ENCODE results near the gene SCLY. TPM values are rescaled to one million over a fixed set of nuclear protein-coding genes. Genes with fewer than 3 reads are reported as not detected.

Gene SCLY
- total RNA-seq, 3 donors from 2014 or later, result 11.2 to 19.8 (median 19.5) TPM

DNA sequence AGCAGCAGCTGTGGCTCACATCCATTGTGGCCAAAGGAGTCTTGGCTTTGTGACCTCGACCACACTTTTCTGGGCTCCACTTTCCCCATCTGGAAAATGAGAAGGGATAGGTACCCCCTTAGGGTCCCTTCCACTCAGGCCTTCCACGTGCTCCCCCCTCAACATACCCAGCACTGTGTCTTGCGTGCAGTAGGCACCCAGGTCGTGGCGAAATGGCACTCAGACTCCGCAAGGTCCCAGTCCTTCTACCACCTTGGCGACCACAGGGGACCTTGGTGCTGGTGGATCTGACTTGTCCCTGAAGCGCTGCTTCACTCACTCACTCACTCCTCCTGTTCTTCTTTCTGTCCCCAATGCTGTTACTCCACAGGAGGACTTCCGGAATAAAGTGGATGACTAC lies 19.9 kb upstream of the SCLY start:
- intact Hi-C loops (cut with DNase I, micrococcal nuclease), result no loop called here
- TF ChIP-seq CTCF (IDR thresholded peaks at IDR 0.05), result no peak
- H3K4me3 ChIP-seq, result no peak overlapping the region
- H3K9me3 ChIP-seq, result no peaks in the 10 kb centered on the region
- H3K4me1 ChIP-seq (ENCODE audit: low read depth), result no peaks in the 10 kb centered on the region
- no peak for ATAC-seq
- no peaks in the 10 kb centered on the region for H3K36me3 ChIP-seq (ENCODE audit: low read depth)
- no peak for DNase-seq

DNA sequence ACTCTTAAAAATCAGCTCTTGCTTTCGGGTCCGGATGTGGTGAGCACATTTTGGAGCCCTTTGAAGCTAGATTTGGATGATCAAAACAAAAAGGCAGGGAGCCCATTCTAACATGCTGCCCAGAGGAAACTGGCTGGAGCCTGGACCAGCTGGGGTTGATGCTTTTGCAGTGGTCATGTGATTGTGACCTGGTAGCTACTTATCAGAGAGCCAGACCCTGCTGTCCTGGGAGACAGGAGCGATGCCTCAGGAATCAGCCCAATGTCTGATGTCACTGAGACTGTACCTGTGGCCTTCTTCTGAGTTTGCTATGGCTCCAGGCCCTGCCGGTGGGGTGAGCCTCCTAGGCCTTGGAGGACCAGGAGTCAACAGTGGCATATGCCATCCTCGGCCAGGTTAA lies 18.7 kb upstream of the SCLY start:
- DNase-seq, result no peak
- no peak for TF ChIP-seq CTCF (IDR thresholded peaks at IDR 0.05)

GRCh38 chr2:238042849-238043584 lies 17.8 kb upstream of the SCLY start:
- intact Hi-C loops (cut with DNase I, micrococcal nuclease), result no loop called here
- ATAC-seq (no peak), DNase-seq (no peak)
- TF ChIP-seq CTCF (IDR thresholded peaks at IDR 0.05), result no peak
- Histone ChIP-seq H3K4me3 (no peak overlapping the region), H3K4me1 (ENCODE audit: low read depth) (no peaks in the 10 kb centered on the region), H3K36me3 (ENCODE audit: low read depth) (no peaks in the 10 kb centered on the region), H3K9me3 (no peaks in the 10 kb centered on the region)

More for the DNA sequence above, 18.7 kb upstream of the SCLY start:
- no peak overlapping the region for H3K4me3 ChIP-seq
- no peaks in the 10 kb centered on the region for H3K9me3 ChIP-seq
- H3K36me3 ChIP-seq (ENCODE audit: low read depth), result no peaks in the 10 kb centered on the region
- no peaks in the 10 kb centered on the region for H3K4me1 ChIP-seq (ENCODE audit: low read depth)
- intact Hi-C loops (cut with DNase I, micrococcal nuclease), result no loop called here
- ATAC-seq, result no peak

DNA sequence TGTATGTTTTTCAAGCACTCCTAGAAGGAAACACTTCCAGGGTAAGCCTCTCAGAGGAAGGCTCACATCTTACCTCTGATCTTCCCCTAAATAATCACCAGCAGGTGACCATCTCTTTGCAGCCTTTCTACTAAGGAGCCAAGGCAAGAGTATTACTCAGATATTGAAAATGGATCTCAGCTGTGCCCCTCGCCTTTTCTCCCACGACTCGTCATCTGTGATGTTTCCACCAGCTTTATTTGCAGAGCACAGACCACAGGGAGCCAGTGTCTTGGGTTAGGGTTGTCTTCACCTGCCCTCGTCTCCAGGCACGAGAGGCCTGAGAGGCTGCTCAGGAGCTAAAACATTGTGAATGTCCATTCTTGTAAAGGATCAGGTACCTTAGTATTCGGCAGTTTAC lies 16.9 kb upstream of the SCLY start:
- ATAC-seq, result no peak

DNA sequence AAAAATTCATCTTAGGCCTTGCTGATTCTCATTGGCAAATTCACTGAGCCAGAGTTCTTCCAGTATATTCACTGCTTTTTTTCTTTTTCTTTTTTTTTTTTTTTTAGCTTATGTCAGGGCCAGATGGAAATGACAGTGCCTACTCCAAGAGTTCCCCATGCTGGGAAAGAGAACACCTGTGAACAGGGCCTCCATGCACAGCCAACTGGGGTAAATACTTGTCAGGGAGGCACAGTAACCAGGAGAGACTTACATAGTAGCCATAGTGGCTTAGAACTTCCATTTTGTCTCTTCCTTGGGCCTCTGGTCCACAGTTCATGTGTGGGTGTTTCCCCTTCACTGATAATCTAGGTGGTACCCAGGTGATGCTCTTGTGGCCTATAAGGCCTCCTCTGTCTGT lies 15.2 kb upstream of the SCLY start:
- no peak for DNase-seq
- H3K4me1 ChIP-seq (ENCODE audit: low read depth), result no peaks in the 10 kb centered on the region

More for the DNA sequence above, 16.9 kb upstream of the SCLY start:
- no peaks in the 10 kb centered on the region for H3K9me3 ChIP-seq
- DNase-seq, result no peak
- H3K36me3 ChIP-seq (ENCODE audit: low read depth), result no peaks in the 10 kb centered on the region
- TF ChIP-seq CTCF (IDR thresholded peaks at IDR 0.05), result no peak
- intact Hi-C loops (cut with DNase I, micrococcal nuclease), result no loop called here
- H3K4me1 ChIP-seq (ENCODE audit: low read depth), result no peaks in the 10 kb centered on the region
- H3K4me3 ChIP-seq, result no peak overlapping the region

More for the DNA sequence above, 15.2 kb upstream of the SCLY start:
- no peak overlapping the region for H3K4me3 ChIP-seq
- no peaks in the 10 kb centered on the region for H3K36me3 ChIP-seq (ENCODE audit: low read depth)
- ATAC-seq, result no peak
- intact Hi-C loops (cut with DNase I, micrococcal nuclease), result no loop called here
- no peaks in the 10 kb centered on the region for H3K9me3 ChIP-seq
- TF ChIP-seq CTCF (IDR thresholded peaks at IDR 0.05), result no peak
